GM21390 (cell line): ENCODE measurements around the gene MCU.
"Not testable (repeated sequence)": the region's sequence is repeated elsewhere in the genome, so short reads cannot be mapped to it uniquely, and the experiment has no call there.

Experiments used
- ATAC-seq: cut with Tn5 transposase; IDR thresholded peaks from one replicate; pipeline ENCODE4 v1.9.1; 2021; ENCODE audit not compliant: unreplicated experiment

MCU gene

GRCh38 chr10:72758930-72759329 lies 67.0 kb downstream of the MCU start:
- ATAC-seq = not testable (repeated sequence)

GRCh38 chr10:72759584-72759983 lies 67.6 kb downstream of the MCU start:
- no peak for ATAC-seq

- ATAC-seq = no peak
Measured at GRCh38 chr10:72761498-72761897, 69.6 kb downstream of the MCU start.

GRCh38 chr10:72762042-72762441 lies 70.1 kb downstream of the MCU start:
- no peak for ATAC-seq

- ATAC-seq = no peak
Measured at GRCh38 chr10:72763201-72763600, 71.3 kb downstream of the MCU start.

- no peak for ATAC-seq
Measured at GRCh38 chr10:72764151-72764550, 72.2 kb downstream of the MCU start.

- ATAC-seq = no peak
Measured at GRCh38 chr10:72765051-72765745, 73.3 kb downstream of the MCU start.

GRCh38 chr10:72771195-72771594 lies 79.3 kb downstream of the MCU start:
- not testable (repeated sequence) for ATAC-seq

GRCh38 chr10:72772031-72772430 lies 80.1 kb downstream of the MCU start:
- no peak for ATAC-seq

GRCh38 chr10:72779874-72780273 lies 87.9 kb downstream of the MCU start:
- no peak for ATAC-seq

GRCh38 chr10:72782649-72783330 lies 90.8 kb downstream of the MCU start:
- ATAC-seq = no peak

- no peak for ATAC-seq
Measured at GRCh38 chr10:72783410-72783833, 91.5 kb downstream of the MCU start.

- no peak for ATAC-seq
Measured at GRCh38 chr10:72784551-72785351, 92.8 kb downstream of the MCU start.

GRCh38 chr10:72785409-72785808 lies 93.5 kb downstream of the MCU start:
- ATAC-seq = no peak

- ATAC-seq = no peak
Measured at GRCh38 chr10:72790216-72790990, 98.5 kb downstream of the MCU start.

- no peak for ATAC-seq
Measured at GRCh38 chr10:72792288-72792687, 100.3 kb downstream of the MCU start.

- no peak for ATAC-seq
Measured at GRCh38 chr10:72793752-72794151, 101.8 kb downstream of the MCU start.

- no peak for ATAC-seq
Measured at GRCh38 chr10:72794260-72794659, 102.3 kb downstream of the MCU start.

GRCh38 chr10:72796042-72796441 lies 104.1 kb downstream of the MCU start:
- ATAC-seq = no peak

GRCh38 chr10:72796538-72796937 lies 104.6 kb downstream of the MCU start:
- ATAC-seq = no peak
